HG02973 (cell line): ENCODE results near the gene CACNA1G.

Experiments
- ATAC-seq: cut with Tn5 transposase; IDR thresholded peaks from one replicate; pipeline ENCODE4 v1.9.1; 2021; ENCODE audit warnings: moderate library complexity; ENCODE audit not compliant: unreplicated experiment

The CACNA1G gene

GRCh38 chr17:50547035-50547735 lies 13.3 kb upstream of the CACNA1G start, which contains the start of gene SPATA20:
SPATA20 (plus strand) TSS chr17:50547174; CDS start chr17:50547209, 35 bp downstream.
- no peak for ATAC-seq

DNA sequence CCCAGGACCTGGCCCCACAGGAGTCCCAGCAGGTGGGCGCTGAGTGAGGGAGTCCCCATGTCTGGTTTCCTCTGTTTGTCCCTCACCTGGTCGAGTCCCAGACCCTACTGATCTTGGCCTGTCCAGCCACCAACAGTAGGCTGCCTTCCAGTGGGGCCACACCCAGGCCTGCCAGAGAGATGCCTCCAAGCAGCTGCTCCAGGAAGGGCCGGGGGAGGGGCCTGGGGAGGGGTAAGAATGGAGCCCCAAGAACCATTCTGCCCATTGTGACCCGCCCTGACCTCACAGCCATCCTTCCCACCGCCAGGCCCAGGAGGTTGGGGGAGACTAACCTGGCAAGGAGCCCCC lies 12.8 kb upstream of the CACNA1G start:
- no peak for ATAC-seq

- no peak for ATAC-seq
Measured at GRCh38 chr17:50548831-50549230, 11.7 kb upstream of the CACNA1G start.

DNA sequence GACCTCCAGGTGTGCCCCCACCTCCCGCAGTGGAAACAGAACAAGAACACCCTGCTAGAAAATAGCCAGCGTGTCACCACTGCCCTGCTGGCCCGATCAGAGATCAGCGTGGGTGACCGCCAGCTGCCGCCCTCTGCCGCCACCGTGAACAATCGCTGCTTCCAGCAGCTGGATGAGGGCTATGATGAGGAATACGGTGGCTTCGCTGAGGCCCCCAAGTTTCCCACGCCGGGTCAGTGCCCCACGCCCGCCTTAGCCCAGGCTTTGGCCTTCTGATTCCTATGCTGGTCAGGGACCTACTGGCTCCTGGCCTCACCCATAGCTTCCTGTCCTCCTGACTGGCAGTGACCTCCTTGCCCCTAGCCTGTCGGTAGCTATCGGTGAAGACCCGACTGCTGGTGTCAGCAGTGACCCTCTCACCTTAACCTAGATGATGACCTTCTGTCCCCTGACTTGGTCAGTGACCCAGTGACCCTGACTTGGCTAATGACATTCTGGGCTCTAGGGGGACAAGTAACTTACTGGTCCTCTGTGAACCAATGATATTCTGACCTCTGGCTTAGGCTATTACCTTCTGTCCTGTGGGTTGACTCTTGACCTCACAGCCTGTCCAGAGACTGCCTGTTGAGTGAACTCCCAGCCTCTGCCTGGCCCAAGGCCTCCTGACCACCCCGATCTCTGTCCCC lies 11.1 kb upstream of the CACNA1G start:
- ATAC-seq, result no peak

DNA sequence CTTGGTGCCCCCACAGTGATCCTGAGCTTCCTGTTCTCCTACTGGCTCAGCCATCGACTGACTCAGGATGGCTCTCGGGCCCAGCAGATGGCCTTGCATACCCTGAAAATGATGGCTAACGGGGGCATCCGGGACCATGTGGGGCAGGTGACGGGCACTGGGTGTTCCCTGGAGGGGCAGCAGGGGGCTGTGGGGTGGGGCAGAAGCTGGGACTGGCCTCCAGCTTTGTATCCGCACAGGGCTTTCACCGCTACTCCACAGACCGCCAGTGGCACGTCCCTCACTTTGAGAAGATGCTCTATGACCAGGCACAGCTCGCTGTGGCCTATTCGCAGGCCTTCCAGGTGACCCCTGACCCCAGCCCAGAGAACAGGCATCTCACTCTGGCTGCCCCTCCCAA lies 10.5 kb upstream of the CACNA1G start:
- no peak for ATAC-seq

- no peak for ATAC-seq
Measured at GRCh38 chr17:50550661-50551432, 9.7 kb upstream of the CACNA1G start.

- ATAC-seq, result no peak
Measured at GRCh38 chr17:50551433-50551815, 9.1 kb upstream of the CACNA1G start.

GRCh38 chr17:50551884-50552283 lies 8.6 kb upstream of the CACNA1G start:
- no peak for ATAC-seq

DNA sequence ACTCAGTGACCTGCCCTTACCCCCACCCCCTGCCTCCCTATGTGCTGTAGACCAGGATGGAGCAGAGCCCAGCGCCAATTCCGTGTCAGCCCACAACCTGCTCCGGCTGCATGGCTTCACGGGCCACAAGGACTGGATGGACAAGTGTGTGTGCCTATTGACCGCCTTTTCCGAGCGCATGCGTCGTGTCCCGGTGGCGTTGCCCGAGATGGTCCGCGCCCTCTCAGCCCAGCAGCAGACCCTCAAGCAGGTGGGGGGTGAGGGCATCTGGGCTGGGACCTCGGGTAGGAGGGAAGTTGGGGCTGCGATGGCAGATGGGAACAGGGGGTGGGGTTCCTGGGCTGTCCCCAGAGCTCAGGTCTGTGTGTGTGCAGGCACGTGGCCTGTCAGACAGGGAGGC lies 6.3 kb upstream of the CACNA1G start:
- no peak for ATAC-seq

DNA sequence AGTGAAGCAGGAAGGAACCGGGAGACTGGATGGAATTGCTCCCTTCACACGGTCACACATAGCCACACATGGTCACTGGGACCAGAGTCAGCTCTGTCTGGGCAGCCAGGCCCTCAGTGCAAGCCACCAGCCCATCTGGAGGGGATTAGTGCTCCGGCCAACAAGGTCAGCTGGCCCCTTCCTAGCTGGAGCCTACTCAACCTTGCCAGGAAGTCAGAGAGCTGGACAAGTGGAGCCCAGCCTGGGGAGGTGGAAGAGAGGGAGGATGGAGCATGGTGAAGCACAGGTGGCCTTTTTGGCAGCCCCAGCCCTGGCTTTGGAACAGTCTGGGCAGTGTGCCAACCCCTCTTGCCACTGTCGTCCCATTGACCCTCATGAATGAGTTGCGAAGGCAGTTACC lies 3.7 kb upstream of the CACNA1G start:
- ATAC-seq, result no peak

- ATAC-seq, result no peak
Measured at GRCh38 chr17:50557630-50558029, 2.9 kb upstream of the CACNA1G start.

DNA sequence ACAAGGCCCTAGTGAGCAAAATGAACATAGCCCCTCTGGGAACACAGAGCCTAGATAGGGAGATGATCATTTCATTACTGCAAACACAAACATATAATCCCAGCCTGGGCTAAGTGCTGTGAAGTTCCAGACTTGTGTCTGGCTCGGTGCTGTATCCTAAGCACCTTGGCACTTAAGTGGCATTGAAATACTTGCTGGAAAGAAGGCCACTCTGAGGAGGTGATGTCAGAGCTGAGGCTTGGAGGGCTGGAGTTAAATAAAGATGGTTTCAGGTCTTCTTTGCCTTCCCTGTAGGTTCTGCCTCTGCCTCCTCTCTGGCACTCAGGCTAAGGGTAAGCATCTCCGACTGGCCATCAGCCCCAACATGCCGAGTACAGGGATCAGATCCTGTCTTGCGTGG lies 2.4 kb upstream of the CACNA1G start:
- no peak for ATAC-seq

DNA sequence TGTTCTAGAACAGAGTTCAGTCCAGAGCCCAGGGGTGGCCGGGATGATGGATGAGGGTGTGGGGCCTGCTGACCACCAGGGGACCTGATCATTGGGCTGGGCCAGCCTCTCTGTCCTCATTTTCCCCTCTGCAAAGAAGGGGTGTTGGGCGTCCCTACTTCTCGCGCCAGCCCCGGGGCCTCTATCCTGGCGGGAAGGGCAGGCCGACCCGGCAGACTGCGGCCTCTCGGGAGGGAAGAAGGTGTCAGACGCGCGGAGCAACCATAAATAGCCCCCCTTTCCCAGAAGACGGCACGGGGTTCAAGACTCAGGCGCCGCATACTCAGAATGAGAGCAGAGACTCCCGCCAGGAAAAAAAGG lies 2.0 kb upstream of the CACNA1G start:
- no peak for ATAC-seq

- ATAC-seq, result no peak
Measured at GRCh38 chr17:50558941-50559614, 1.4 kb upstream of the CACNA1G start.

DNA sequence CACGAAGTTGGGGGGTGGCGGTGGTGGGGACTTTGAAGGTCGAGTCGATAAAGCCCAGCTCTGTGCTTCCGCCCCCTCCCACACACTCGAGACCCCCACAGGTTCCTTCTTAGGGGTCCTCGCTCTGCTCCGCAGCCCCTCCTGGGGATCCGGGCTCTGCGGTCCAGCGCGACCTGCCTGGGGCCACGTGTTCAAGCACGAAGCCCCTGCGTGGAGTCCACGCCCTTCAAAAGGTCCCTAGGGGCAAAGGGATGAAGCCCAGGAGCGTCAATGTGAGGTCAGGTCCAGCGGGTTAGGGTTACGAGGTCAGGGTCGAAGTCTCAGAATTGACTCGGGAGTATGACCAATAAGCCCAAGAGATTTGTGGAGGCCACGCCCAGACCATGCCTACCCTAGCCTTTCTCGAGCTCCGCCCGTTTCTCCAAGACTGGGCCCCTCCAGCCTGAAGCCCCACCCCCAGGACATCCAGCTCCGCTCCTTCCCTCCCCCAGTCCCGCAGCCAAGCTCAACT lies 786 bp upstream of the CACNA1G start:
- ATAC-seq, result no peak

DNA sequence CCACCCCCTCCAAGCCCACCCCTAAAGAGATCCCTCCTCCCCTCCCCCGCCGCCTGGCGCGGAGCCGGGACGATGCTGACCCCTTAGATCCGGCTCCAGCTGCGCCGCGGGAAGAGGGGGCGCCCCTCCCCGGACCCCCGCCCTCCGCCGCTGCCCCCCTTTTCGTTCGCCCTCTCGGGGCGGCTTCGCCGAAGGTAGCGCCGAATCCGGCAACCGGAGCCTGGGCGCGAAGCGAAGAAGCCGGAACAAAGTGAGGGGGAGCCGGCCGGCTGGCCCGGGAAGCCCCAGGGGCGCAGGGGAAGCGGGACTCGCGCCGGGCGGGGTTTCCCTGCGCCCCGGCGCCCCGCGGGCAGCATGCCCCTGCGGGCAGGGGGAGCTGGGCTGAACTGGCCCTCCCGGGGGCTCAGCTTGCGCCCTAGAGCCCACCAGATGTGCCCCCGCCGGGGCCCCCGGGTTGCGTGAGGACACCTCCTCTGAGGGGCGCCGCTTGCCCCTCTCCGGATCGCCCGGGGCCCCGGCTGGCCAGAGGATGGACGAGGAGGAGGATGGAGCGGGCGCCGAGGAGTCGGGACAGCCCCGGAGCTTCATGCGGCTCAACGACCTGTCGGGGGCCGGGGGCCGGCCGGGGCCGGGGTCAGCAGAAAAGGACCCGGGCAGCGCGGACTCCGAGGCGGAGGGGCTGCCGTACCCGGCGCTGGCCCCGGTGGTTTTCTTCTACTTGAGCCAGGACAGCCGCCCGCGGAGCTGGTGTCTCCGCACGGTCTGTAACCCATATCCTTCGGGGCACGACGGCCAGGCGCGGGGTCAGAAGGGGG lies 623 bp downstream of the CACNA1G start:
- ATAC-seq, result no peak

DNA sequence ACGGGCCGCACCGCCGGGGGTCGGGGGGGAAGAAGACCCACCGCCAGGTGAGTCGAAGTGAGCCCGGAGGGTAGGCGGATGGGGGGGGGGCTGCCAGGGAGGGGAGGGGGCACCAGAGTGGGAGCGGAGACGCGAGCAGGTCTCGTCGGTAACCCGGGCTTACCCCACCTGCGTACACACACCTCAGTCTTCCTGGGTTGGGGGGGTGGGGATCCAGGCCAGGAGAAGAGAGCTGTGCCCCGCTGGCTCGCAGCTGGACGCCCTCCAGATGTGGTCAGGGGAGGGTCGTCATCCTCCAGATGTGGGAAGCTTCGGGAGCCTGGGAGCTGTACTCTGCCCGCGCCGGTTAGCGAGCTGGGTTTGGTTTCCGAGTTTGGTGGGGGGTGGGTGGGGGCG lies 1.2 kb downstream of the CACNA1G start:
- ATAC-seq, result no peak

DNA sequence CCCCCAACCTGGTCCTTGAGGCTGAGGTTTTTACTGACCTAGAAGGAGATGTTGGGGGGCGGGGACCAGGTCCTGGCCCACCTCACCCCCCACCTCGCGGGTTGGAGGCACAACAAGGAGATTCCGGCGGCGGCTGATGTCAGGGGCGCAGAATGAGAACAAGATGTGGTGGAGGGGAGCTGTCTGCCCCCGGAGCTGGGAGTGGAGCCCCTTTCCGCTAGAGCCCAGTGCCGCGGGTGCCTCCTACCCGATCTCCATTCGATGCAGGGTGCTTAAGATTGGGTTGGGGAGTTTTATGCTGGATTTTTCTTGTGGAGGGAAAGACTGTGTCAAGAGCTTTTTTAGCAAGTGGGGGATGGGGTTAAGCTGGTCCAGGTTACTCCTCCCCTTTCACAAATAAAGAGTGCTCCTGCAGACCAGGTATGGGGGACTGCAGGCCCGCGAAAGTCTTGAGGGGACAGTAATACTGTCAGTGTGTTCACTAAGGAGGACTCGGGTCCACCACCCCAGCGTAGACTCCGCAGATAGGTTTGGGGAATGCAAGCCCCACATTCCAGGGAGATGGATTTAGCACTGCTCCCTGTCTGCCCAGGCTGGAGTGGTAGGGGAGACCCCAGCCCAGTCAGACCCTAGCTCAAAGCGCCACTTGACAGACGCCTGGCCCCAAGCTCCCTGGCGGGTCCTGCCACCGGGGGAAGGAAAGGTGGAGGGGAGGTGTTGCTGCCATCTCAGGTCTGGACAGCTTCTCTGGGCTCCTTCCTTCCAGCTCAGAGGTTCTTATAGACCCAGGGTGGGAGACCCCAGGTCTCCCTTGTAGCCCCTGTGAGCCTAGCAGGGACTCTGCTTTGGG lies 2.0 kb downstream of the CACNA1G start:
- no peak for ATAC-seq

GRCh38 chr17:50563092-50563511 lies 2.6 kb downstream of the CACNA1G start:
- no peak for ATAC-seq

DNA sequence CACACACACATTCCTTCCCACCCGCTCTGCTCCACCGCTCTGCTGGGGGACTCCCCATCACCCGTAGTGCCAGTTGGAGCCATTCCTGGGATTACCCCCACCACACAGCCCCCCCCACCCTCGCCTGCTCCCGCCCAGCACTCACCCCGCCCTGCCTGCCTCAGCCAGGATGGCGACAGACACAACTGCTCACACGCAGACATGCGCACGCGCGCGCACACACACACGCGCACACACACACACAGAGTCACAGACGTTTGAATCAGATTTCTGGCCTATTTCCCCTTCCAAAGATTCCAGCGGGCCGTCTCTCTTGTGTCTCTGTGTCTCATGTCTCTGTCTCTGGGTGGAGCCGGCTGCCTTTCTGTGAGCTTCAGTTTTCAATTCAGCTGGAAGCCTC lies 4.4 kb downstream of the CACNA1G start:
- no peak for ATAC-seq
